ENCODE measurements around the gene PICALM. TPM values are rescaled to one million over a fixed set of nuclear protein-coding genes. Genes with fewer than 3 reads are reported as not detected.

Gene PICALM
- total and polyA plus RNA-seq, 9 of the 15 experiments (the other 6 are each of a cell fraction or from before 2014, with no cell fraction given), result 41.3 to 990 (median 309) TPM

GRCh38 chr11:86117712-86118063, 48.8 kb upstream of the PICALM start:
- no peaks in the 10 kb centered on the region for H3K9me1 ChIP-seq (ENCODE audit: control insufficient read depth, insufficient read depth, low read length)
- intact Hi-C loops (cut with micrococcal nuclease), result no loop called here

More at GRCh38 chr11:86117712-86118063, 48.8 kb upstream of the PICALM start:
- peaks cover 13% of the 10 kb centered on the region; the same call in 2 of the 3 replicates for H3K36me3 ChIP-seq (ENCODE audit: control insufficient read depth, insufficient read depth, low read length)
- ChIA-PET POLR2A (interaction anchor here (0.7 to 2.2 kb wide), 9 partner anchors 10 to 179 kb away, joined by 3 to 5 read pairs (median 3); partner anchors contain the start of gene PICALM), CTCF (ENCODE audit: low intra/inter-chr PET ratio) (no interaction called here)
- H3K9ac ChIP-seq (ENCODE audit: insufficient read depth in 1 of 2, low read depth in 2 of 2, low read length in 2 of 2), result no peak overlapping the region
- TF ChIP-seq NFXL1 (CRISPR knock-in tag; IDR thresholded peaks at IDR 0.05), result no peak
- TF ChIP-seq EP400 (IDR thresholded peaks at IDR 0.05), result no peak
- TF ChIP-seq ZNF778 (CRISPR knock-in tag; IDR thresholded peaks at IDR 0.05), result no peak
- TF ChIP-seq ILK (tag; IDR thresholded peaks at IDR 0.05; ENCODE audit: borderline replicate concordance, low read depth), result no peak
- no peak for TF ChIP-seq CC2D1A (IDR thresholded peaks at IDR 0.05)
- TF ChIP-seq GTF2B (IDR thresholded peaks at IDR 0.05; ENCODE audit: extremely low read depth, insufficient read length), result no peak
- no peak for TF ChIP-seq TAF15 (IDR thresholded peaks at IDR 0.05; ENCODE audit: low read depth, low read length)
- no peaks in the 10 kb centered on the region for H3K27me3 ChIP-seq (ENCODE audit: control insufficient read depth in 2 of 2, insufficient read depth in 2 of 2, low read length in 2 of 2)
- no peak overlapping the region for H3K4me3 ChIP-seq
- no peak overlapping the region for H2AFZ ChIP-seq (ENCODE audit: low read depth, low read length)
- no peak for DNase-seq (ENCODE audit: extremely low read depth in 1 of 4, low spot score in 3 of 4)
- H3K4me1 ChIP-seq (replicated peaks in 1 of 2; ENCODE audit: control insufficient read depth in 2 of 2, insufficient read depth in 2 of 2, low read length in 2 of 2), result peaks cover 3 to 43% of the 10 kb centered on the region in 2 experiments
- H3K9me3 ChIP-seq (replicated peaks; ENCODE audit: control insufficient read depth, insufficient read depth, low read depth, low read length), result no peaks in the 10 kb centered on the region
- BruUV-seq (replicated peaks), result no TSS peak
- no peak for ATAC-seq
- H4K20me1 ChIP-seq (replicated peaks; ENCODE audit: control insufficient read depth, insufficient read depth, low read length), result no peaks in the 10 kb centered on the region
- in situ Hi-C loops (cut with MboI), result no loop called here
- H3K79me2 ChIP-seq (ENCODE audit: control insufficient read depth, insufficient read depth, low read length), result peaks cover 21% of the 10 kb centered on the region
- 67% methylated on average over 1 of the region's 1 CpG for WGBS (ENCODE audit: insufficient coverage, low coverage, missing lambda C conversion rate)
- H3K4me2 ChIP-seq (ENCODE audit: insufficient read depth, low read length), result no peak overlapping the region
- no peak overlapping the region for H3K27ac ChIP-seq (ENCODE audit: extremely low read depth, low read depth, low read length)
- FAIRE-seq, result no peak

Measured in K562 (cell line).